ENCODE measurements around the gene SLC35E1. TPM values are rescaled to one million over a fixed set of nuclear protein-coding genes. Genes with fewer than 3 reads are reported as not detected.

Gene SLC35E1
- total RNA-seq, 1 experiment from 2014 or later: 49.1 TPM

DNA sequence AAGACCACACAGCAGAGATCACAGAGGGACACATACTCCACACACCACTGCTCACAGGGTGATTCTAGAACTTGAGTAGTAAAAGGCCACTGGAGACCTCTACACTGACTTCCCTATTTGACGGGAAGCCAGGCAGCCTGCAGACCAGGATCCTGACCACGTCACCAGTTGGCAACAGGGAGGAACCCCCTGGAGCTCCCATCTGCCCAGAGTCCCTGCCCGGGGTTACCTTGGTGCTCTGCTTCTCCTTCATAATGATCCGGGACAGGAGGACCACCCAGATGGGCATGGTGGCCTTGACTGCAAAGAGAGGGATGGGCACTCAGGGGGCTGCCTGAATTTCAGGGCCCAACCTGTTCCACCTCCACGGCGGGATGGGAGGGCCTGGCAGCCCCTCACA is 932 bp downstream of the SLC35E1 start:
- Histone ChIP-seq H3K4me2 (ENCODE audit: low read length) (peak overlapping the region; percentile 91), H3K9me2 (ENCODE audit: insufficient read depth) (no peaks in the 10 kb centered on the region), H3K36me3 (ENCODE audit: control insufficient read depth in 1 of 2, insufficient read depth in 2 of 2, low read length in 2 of 2) (peaks cover 18 to 27% of the 10 kb centered on the region in 2 experiments), H4K20me1 (ENCODE audit: insufficient read depth) (no peaks in the 10 kb centered on the region), H3K27ac (ENCODE audit: low read depth, low read length) (peak overlapping the region; percentile 75), H3K27me3 (ENCODE audit: insufficient read depth, low read length) (no peaks in the 10 kb centered on the region), H3K4me3 (replicated peaks in 1 of 2; ENCODE audit: low read depth in 1 of 2, low read length in 2 of 2) (peak overlapping the region; percentile 81 to 89), H2AFZ (ENCODE audit: low read depth, low read length, poor library complexity, severe bottlenecking) (no peak overlapping the region), H3K79me2 (ENCODE audit: insufficient read depth, low read length) (peaks cover 83% of the 10 kb centered on the region), H3K9me3 (ENCODE audit: control insufficient read depth in 1 of 2, insufficient read depth in 1 of 2, low read depth in 1 of 2, low read length in 2 of 2) (no peaks in the 10 kb centered on the region), H3K9ac (ENCODE audit: low read length) (peak overlapping the region; percentile 91), H3K4me1 (ENCODE audit: control insufficient read depth in 1 of 2, insufficient read depth in 2 of 2, low read length in 2 of 2) (peaks cover 12 to 42% of the 10 kb centered on the region in 2 experiments)
- BruUV-seq (replicated peaks): no TSS peak
- TF ChIP-seq POLR2A (IDR thresholded peaks at IDR 0.05; ENCODE audit: borderline replicate concordance, extremely low read depth, insufficient read depth, insufficient read length): no peak
- TF ChIP-seq ZFX (IDR thresholded peaks at IDR 0.05): no peak
- no peak for TF ChIP-seq ZBTB33 (IDR thresholded peaks at IDR 0.05; ENCODE audit: extremely low read depth, insufficient replicate concordance, low read length)
- TF ChIP-seq SIN3A (IDR thresholded peaks at IDR 0.05; ENCODE audit: low read depth): no peak
- TF ChIP-seq, protein P1, sequence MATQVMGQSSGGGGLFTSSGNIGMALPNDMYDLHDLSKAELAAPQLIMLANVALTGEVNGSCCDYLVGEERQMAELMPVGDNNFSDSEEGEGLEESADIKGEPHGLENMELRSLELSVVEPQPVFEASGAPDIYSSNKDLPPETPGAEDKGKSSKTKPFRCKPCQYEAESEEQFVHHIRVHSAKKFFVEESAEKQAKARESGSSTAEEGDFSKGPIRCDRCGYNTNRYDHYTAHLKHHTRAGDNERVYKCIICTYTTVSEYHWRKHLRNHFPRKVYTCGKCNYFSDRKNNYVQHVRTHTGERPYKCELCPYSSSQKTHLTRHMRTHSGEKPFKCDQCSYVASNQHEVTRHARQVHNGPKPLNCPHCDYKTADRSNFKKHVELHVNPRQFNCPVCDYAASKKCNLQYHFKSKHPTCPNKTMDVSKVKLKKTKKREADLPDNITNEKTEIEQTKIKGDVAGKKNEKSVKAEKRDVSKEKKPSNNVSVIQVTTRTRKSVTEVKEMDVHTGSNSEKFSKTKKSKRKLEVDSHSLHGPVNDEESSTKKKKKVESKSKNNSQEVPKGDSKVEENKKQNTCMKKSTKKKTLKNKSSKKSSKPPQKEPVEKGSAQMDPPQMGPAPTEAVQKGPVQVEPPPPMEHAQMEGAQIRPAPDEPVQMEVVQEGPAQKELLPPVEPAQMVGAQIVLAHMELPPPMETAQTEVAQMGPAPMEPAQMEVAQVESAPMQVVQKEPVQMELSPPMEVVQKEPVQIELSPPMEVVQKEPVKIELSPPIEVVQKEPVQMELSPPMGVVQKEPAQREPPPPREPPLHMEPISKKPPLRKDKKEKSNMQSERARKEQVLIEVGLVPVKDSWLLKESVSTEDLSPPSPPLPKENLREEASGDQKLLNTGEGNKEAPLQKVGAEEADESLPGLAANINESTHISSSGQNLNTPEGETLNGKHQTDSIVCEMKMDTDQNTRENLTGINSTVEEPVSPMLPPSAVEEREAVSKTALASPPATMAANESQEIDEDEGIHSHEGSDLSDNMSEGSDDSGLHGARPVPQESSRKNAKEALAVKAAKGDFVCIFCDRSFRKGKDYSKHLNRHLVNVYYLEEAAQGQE (IDR thresholded peaks at IDR 0.05; ENCODE audit: low read depth): no peak
- TF ChIP-seq FOSL1 (IDR thresholded peaks at IDR 0.05; ENCODE audit: low read depth): no peak
- no peak for TF ChIP-seq TCF7L2 (IDR thresholded peaks at IDR 0.05; ENCODE audit: borderline replicate concordance, extremely low read depth, insufficient read depth, insufficient read length)
- no peak for TF ChIP-seq YY1 (IDR thresholded peaks at IDR 0.05; ENCODE audit: extremely low read depth, insufficient replicate concordance, low read depth, low read length)
- TF ChIP-seq CBX3 (IDR thresholded peaks at IDR 0.05; ENCODE audit: low read depth): no peak
- no peak for TF ChIP-seq ELF1 (IDR thresholded peaks at IDR 0.05; ENCODE audit: borderline replicate concordance, low read depth)
- TF ChIP-seq EZH2phosphoT487 (IDR thresholded peaks at IDR 0.05; ENCODE audit: borderline replicate concordance): no peak
- no peak for TF ChIP-seq RAD21 (IDR thresholded peaks at IDR 0.05; ENCODE audit: low read depth)
- no peak for TF ChIP-seq ZNF274 (IDR thresholded peaks at IDR 0.05; ENCODE audit: low read depth, low read length)
- no peak for TF ChIP-seq EZH2 (IDR thresholded peaks at IDR 0.05)
- TF ChIP-seq POLR2AphosphoS5 (IDR thresholded peaks at IDR 0.05; ENCODE audit: low read depth, low read length): no peak
- no peak for TF ChIP-seq ATF3 (IDR thresholded peaks at IDR 0.05)
- TF ChIP-seq EGR1 (IDR thresholded peaks at IDR 0.05; ENCODE audit: low read depth): no peak
- TF ChIP-seq CTCF (IDR thresholded peaks at IDR 0.05 in 2 of 3, conservative IDR thresholded peaks at IDR 0.05 in 1 of 3; ENCODE audit: borderline replicate concordance in 1 of 3, insufficient read depth in 1 of 3, low read depth in 2 of 3, low read length in 2 of 3): no peak
- no peak for DNase-seq (ENCODE audit: low read depth, low spot score)
- intact Hi-C loops (cut with micrococcal nuclease): no loop called here
- ChIA-PET RAD21 (ENCODE audit: low non-redundant PET in 1 of 2, low total read pairs in 2 of 2, uncharacterized antibody in 2 of 2, unreplicated experiment in 2 of 2) (no interaction called here), CTCF (no interaction called here), POLR2A (no interaction called here)
- ATAC-seq: no peak
